Measurements from ENCODE around the gene ETV3. TPM values are rescaled to one million over a fixed set of nuclear protein-coding genes. Genes with fewer than 3 reads are reported as not detected.

Gene ETV3
- total RNA-seq, 1 experiment from 2014 or later: 36.3 TPM

DNA sequence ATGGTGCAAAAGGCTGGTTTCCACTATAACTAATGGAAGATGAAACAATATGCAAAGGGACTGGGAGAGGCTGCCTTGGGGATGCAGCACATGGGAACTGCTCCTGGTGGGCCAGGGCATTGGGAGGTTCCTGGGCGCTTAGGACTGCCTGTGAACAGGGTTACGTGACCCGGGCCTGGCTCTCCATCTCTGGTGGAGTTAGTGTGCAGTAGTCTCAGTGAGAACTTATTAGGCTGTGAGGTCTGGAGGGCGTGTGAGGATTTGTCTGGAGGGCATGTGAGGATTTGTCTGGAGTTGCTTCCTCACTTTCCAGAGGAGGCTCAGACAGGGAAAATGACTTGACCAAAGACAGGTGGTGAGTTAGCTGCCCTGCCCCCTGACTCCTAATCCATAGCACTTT is 37.0 kb downstream of the ETV3 start:
- H3K23me2 ChIP-seq (ENCODE audit: insufficient read length, low read depth, low read length, poor library complexity, severe bottlenecking): no peaks in the 10 kb centered on the region
- no peak overlapping the region for H3K18ac ChIP-seq (ENCODE audit: insufficient read length, low read depth, low read length)
- no peak overlapping the region for H2AK5ac ChIP-seq (ENCODE audit: insufficient read length, low read length)
- no peak overlapping the region for H2BK20ac ChIP-seq (ENCODE audit: low read depth, low read length, poor library complexity, severe bottlenecking)
- H3K56ac ChIP-seq (ENCODE audit: insufficient read length, low read depth, low read length): no peak overlapping the region
- H2AFZ ChIP-seq (ENCODE audit: low read length): no peak overlapping the region
- no peaks in the 10 kb centered on the region for H3K79me2 ChIP-seq (ENCODE audit: insufficient read depth, low read length)
- no peaks in the 10 kb centered on the region for H3K4me1 ChIP-seq (ENCODE audit: insufficient read depth, low read length)
- H2BK12ac ChIP-seq (ENCODE audit: insufficient read length, low read depth, low read length): no peak overlapping the region
- no peak overlapping the region for H4K8ac ChIP-seq (replicated peaks; ENCODE audit: insufficient read length, low read depth, low read length)
- no peak overlapping the region for H3K14ac ChIP-seq (ENCODE audit: insufficient read depth, low read length)
- no peak overlapping the region for H3K4ac ChIP-seq (ENCODE audit: low read depth, low read length)
- no peak overlapping the region for H3T11ph ChIP-seq (ENCODE audit: low read length)
- no peak overlapping the region for H3K23ac ChIP-seq (ENCODE audit: insufficient read length, low read depth, low read length)
- H4K20me1 ChIP-seq (ENCODE audit: control insufficient read depth, insufficient read depth, insufficient read length): no peaks in the 10 kb centered on the region
- H3K27ac Mint-ChIP-seq: peak overlapping the region in 1 of 3 experiments; percentile 68; a peak in 4 of 7 replicates
- no peaks in the 10 kb centered on the region for H3K36me3 Mint-ChIP-seq (ENCODE audit: insufficient read depth in 1 of 3, low read depth in 3 of 3)
- peaks cover 16 to 30% of the 10 kb centered on the region in 2 experiments for H3K4me1 Mint-ChIP-seq
- H3K27ac ChIP-seq (ENCODE audit: insufficient read length, low read depth, low read length): no peak overlapping the region
- H3K79me1 ChIP-seq (ENCODE audit: insufficient read depth, low read depth, low read length, poor library complexity, severe bottlenecking): no peaks in the 10 kb centered on the region
- H3K4me3 Mint-ChIP-seq: no peak overlapping the region
- DNase-seq: no peak
- no peak overlapping the region for H2BK5ac ChIP-seq (ENCODE audit: insufficient read length, low read length)
- H3K4me2 ChIP-seq (ENCODE audit: insufficient read depth, insufficient read length, low read length): no peak overlapping the region
- H3K27me3 Mint-ChIP-seq (ENCODE audit: low read depth): peaks cover 17% of the 10 kb centered on the region
- H2BK120ac ChIP-seq (ENCODE audit: low read depth, low read length, poor library complexity, severe bottlenecking): no peak overlapping the region
- TF ChIP-seq, protein P1, sequence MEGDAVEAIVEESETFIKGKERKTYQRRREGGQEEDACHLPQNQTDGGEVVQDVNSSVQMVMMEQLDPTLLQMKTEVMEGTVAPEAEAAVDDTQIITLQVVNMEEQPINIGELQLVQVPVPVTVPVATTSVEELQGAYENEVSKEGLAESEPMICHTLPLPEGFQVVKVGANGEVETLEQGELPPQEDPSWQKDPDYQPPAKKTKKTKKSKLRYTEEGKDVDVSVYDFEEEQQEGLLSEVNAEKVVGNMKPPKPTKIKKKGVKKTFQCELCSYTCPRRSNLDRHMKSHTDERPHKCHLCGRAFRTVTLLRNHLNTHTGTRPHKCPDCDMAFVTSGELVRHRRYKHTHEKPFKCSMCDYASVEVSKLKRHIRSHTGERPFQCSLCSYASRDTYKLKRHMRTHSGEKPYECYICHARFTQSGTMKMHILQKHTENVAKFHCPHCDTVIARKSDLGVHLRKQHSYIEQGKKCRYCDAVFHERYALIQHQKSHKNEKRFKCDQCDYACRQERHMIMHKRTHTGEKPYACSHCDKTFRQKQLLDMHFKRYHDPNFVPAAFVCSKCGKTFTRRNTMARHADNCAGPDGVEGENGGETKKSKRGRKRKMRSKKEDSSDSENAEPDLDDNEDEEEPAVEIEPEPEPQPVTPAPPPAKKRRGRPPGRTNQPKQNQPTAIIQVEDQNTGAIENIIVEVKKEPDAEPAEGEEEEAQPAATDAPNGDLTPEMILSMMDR (conservative IDR thresholded peaks at IDR 0.05): no peak
- H2BK15ac ChIP-seq (ENCODE audit: low read depth, low read length): no peak overlapping the region
- no peaks in the 10 kb centered on the region for H3K27me3 ChIP-seq (ENCODE audit: insufficient read depth, low read length)
- no peak overlapping the region for H3K9ac ChIP-seq (ENCODE audit: extremely low read depth, insufficient read length, low read length)
- no peaks in the 10 kb centered on the region; a peak in 1 of 5 replicates for H3K9me3 Mint-ChIP-seq
- no CpG with 5 or more reads among the region's 4 CpGs for WGBS (ENCODE audit: extremely low coverage, insufficient read length, low lambda C conversion rate)
- no peak overlapping the region for H4K91ac ChIP-seq (ENCODE audit: insufficient read length, low read depth, low read length)
- no peaks in the 10 kb centered on the region for H3K9me3 ChIP-seq (ENCODE audit: control insufficient read depth, low read depth, low read length)
- H4K5ac ChIP-seq (ENCODE audit: insufficient read length, low read depth, low read length): no peak overlapping the region
